ENCODE data around the gene DHRS1. TPM values are rescaled to one million over a fixed set of nuclear protein-coding genes. Genes with fewer than 3 reads are reported as not detected.

DHRS1 gene
- total and polyA plus RNA-seq, 2 experiments from 2014 or later: 15.0 to 15.4 TPM

DNA sequence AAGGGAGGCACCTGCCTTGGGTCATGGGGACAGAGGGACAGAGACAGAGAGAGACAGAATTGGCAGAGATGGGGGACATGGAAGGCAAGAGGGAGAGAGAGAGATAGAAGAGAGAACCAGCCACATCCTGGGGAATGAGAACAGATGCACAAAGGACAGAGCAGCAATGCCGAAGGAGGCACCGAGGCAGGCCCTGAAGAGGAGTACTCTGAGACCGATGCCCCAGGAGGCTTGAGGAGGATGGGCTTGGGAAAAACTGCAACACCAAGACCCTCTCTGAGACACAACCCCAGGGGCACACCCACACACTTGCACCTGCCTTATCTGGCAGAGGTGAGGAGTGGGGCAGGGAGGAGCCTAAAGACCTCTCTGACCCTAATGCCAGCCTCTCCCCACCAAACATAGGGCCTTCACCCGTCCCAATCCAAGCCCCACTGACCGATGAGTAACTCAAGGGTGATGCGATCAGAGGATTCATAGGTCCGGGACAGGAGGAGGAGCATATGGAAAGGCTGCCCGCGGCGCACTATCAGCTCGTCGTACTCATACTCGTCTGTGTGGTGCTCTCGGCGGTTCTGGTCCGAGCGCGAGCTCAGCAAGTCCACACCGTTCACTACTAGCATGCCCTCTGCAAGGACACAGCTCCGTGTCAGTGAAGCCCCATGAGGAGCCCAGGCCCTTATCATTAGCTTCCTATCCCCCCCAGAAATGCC is 38.2 kb downstream of the DHRS1 start:
- no peaks in the 10 kb centered on the region for H4K20me1 ChIP-seq (replicated peaks; ENCODE audit: insufficient read depth)
- ATAC-seq: no peak
- TF ChIP-seq, protein P1, sequence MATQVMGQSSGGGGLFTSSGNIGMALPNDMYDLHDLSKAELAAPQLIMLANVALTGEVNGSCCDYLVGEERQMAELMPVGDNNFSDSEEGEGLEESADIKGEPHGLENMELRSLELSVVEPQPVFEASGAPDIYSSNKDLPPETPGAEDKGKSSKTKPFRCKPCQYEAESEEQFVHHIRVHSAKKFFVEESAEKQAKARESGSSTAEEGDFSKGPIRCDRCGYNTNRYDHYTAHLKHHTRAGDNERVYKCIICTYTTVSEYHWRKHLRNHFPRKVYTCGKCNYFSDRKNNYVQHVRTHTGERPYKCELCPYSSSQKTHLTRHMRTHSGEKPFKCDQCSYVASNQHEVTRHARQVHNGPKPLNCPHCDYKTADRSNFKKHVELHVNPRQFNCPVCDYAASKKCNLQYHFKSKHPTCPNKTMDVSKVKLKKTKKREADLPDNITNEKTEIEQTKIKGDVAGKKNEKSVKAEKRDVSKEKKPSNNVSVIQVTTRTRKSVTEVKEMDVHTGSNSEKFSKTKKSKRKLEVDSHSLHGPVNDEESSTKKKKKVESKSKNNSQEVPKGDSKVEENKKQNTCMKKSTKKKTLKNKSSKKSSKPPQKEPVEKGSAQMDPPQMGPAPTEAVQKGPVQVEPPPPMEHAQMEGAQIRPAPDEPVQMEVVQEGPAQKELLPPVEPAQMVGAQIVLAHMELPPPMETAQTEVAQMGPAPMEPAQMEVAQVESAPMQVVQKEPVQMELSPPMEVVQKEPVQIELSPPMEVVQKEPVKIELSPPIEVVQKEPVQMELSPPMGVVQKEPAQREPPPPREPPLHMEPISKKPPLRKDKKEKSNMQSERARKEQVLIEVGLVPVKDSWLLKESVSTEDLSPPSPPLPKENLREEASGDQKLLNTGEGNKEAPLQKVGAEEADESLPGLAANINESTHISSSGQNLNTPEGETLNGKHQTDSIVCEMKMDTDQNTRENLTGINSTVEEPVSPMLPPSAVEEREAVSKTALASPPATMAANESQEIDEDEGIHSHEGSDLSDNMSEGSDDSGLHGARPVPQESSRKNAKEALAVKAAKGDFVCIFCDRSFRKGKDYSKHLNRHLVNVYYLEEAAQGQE (IDR thresholded peaks at IDR 0.05; ENCODE audit: unreplicated experiment): no peak
- TF ChIP-seq ZNF114 (CRISPR knock-in tag; IDR thresholded peaks at IDR 0.05): no peak
- TF ChIP-seq CREB1 (CRISPR knock-in tag; IDR thresholded peaks at IDR 0.05; ENCODE audit: low read depth): no peak
- TF ChIP-seq POLR2AphosphoS5 (IDR thresholded peaks at IDR 0.05; ENCODE audit: low read depth): no peak
- Mint-ChIP-seq H3K4me3 (no peak overlapping the region), H3K9me3 (no peaks in the 10 kb centered on the region), H3K36me3 (ENCODE audit: low read depth) (no peaks in the 10 kb centered on the region), H3K27ac (no peak overlapping the region), H3K4me1 (peaks cover 7% of the 10 kb centered on the region; the same call in 2 of the 3 replicates), H3K27me3 (ENCODE audit: insufficient read depth, low read depth, poor library complexity) (peaks cover 15% of the 10 kb centered on the region)
- no peak overlapping the region for H3K4me3 ChIP-seq
- no peak overlapping the region for H3K27ac ChIP-seq (ENCODE audit: low read depth)
- no peaks in the 10 kb centered on the region for H3K9me2 ChIP-seq (ENCODE audit: insufficient read depth)
- no peaks in the 10 kb centered on the region for H3F3A ChIP-seq (replicated peaks; ENCODE audit: low read depth)
- no peak overlapping the region for H2AFZ ChIP-seq
- no peak for DNase-seq (ENCODE audit: low spot score)
- H3K36me3 ChIP-seq (ENCODE audit: insufficient read depth): no peaks in the 10 kb centered on the region
- H3K79me2 ChIP-seq (replicated peaks; ENCODE audit: insufficient read depth): no peaks in the 10 kb centered on the region
- no peaks in the 10 kb centered on the region for H3K4me1 ChIP-seq (ENCODE audit: insufficient read depth)
- no peak overlapping the region for H3K4me2 ChIP-seq
- H3K27me3 ChIP-seq (ENCODE audit: insufficient read depth): no peaks in the 10 kb centered on the region

DNA sequence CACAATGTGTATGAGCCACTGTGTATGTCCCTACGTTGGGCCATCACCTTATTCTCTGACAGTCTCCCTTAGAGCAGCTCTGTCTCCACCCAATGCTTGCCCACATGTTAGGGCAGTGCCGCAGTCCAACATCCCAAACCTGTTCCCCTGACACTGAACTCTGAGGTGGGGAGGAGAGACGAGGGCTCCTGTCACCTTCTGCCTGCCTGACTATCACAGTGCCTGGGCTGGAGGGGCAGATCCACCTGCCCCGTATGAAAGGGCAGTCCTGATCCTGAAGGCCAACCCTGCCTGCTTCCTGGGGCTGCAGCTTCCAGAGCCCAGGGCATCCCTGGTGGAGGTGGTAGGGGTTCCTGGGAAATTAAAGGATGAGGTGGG is 38.8 kb downstream of the DHRS1 start:
- ATAC-seq: no peak
- Histone ChIP-seq H3K27me3 (ENCODE audit: insufficient read depth) (no peaks in the 10 kb centered on the region), H4K20me1 (replicated peaks; ENCODE audit: insufficient read depth) (no peaks in the 10 kb centered on the region), H3K4me1 (ENCODE audit: insufficient read depth) (no peaks in the 10 kb centered on the region), H3K27ac (ENCODE audit: low read depth) (no peak overlapping the region), H3K4me3 (no peak overlapping the region), H2AFZ (no peak overlapping the region), H3K79me2 (replicated peaks; ENCODE audit: insufficient read depth) (no peaks in the 10 kb centered on the region), H3K9me2 (ENCODE audit: insufficient read depth) (no peaks in the 10 kb centered on the region), H3K36me3 (ENCODE audit: insufficient read depth) (no peaks in the 10 kb centered on the region), H3F3A (replicated peaks; ENCODE audit: low read depth) (no peaks in the 10 kb centered on the region), H3K4me2 (no peak overlapping the region)
- Mint-ChIP-seq H3K36me3 (ENCODE audit: low read depth) (no peaks in the 10 kb centered on the region), H3K27me3 (ENCODE audit: insufficient read depth, low read depth, poor library complexity) (peaks cover 13% of the 10 kb centered on the region), H3K4me3 (no peak overlapping the region), H3K27ac (no peak overlapping the region), H3K4me1 (peaks cover 7% of the 10 kb centered on the region; the same call in 2 of the 3 replicates), H3K9me3 (no peaks in the 10 kb centered on the region)
- no peak for DNase-seq (ENCODE audit: low spot score)
- TF ChIP-seq, protein P2, sequence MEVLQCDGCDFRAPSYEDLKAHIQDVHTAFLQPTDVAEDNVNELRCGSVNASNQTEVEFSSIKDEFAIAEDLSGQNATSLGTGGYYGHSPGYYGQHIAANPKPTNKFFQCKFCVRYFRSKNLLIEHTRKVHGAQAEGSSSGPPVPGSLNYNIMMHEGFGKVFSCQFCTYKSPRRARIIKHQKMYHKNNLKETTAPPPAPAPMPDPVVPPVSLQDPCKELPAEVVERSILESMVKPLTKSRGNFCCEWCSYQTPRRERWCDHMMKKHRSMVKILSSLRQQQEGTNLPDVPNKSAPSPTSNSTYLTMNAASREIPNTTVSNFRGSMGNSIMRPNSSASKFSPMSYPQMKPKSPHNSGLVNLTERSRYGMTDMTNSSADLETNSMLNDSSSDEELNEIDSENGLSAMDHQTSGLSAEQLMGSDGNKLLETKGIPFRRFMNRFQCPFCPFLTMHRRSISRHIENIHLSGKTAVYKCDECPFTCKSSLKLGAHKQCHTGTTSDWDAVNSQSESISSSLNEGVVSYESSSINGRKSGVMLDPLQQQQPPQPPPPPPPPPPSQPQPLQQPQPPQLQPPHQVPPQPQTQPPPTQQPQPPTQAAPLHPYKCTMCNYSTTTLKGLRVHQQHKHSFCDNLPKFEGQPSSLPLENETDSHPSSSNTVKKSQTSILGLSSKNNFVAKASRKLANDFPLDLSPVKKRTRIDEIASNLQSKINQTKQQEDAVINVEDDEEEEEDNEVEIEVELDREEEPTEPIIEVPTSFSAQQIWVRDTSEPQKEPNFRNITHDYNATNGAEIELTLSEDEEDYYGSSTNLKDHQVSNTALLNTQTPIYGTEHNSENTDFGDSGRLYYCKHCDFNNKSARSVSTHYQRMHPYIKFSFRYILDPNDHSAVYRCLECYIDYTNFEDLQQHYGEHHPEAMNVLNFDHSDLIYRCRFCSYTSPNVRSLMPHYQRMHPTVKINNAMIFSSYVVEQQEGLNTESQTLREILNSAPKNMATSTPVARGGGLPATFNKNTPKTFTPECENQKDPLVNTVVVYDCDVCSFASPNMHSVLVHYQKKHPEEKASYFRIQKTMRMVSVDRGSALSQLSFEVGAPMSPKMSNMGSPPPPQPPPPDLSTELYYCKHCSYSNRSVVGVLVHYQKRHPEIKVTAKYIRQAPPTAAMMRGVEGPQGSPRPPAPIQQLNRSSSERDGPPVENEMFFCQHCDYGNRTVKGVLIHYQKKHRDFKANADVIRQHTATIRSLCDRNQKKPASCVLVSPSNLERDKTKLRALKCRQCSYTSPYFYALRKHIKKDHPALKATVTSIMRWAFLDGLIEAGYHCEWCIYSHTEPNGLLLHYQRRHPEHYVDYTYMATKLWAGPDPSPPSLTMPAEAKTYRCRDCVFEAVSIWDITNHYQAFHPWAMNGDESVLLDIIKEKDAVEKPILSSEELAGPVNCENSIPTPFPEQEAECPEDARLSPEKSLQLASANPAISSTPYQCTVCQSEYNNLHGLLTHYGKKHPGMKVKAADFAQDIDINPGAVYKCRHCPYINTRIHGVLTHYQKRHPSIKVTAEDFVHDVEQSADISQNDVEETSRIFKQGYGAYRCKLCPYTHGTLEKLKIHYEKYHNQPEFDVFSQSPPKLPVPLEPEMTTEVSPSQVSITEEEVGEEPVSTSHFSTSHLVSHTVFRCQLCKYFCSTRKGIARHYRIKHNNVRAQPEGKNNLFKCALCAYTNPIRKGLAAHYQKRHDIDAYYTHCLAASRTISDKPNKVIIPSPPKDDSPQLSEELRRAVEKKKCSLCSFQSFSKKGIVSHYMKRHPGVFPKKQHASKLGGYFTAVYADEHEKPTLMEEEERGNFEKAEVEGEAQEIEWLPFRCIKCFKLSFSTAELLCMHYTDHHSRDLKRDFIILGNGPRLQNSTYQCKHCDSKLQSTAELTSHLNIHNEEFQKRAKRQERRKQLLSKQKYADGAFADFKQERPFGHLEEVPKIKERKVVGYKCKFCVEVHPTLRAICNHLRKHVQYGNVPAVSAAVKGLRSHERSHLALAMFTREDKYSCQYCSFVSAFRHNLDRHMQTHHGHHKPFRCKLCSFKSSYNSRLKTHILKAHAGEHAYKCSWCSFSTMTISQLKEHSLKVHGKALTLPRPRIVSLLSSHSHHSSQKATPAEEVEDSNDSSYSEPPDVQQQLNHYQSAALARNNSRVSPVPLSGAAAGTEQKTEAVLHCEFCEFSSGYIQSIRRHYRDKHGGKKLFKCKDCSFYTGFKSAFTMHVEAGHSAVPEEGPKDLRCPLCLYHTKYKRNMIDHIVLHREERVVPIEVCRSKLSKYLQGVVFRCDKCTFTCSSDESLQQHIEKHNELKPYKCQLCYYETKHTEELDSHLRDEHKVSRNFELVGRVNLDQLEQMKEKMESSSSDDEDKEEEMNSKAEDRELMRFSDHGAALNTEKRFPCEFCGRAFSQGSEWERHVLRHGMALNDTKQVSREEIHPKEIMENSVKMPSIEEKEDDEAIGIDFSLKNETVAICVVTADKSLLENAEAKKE (CRISPR knock-in tag; IDR thresholded peaks at IDR 0.05): no peak
- TF ChIP-seq ZNF114 (CRISPR knock-in tag; IDR thresholded peaks at IDR 0.05): no peak
- no peak for TF ChIP-seq STAT1 (IDR thresholded peaks at IDR 0.05; ENCODE audit: unreplicated experiment)
- TF ChIP-seq, protein P3, sequence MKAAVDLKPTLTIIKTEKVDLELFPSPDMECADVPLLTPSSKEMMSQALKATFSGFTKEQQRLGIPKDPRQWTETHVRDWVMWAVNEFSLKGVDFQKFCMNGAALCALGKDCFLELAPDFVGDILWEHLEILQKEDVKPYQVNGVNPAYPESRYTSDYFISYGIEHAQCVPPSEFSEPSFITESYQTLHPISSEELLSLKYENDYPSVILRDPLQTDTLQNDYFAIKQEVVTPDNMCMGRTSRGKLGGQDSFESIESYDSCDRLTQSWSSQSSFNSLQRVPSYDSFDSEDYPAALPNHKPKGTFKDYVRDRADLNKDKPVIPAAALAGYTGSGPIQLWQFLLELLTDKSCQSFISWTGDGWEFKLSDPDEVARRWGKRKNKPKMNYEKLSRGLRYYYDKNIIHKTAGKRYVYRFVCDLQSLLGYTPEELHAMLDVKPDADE (IDR thresholded peaks at IDR 0.05): no peak
- no peak for TF ChIP-seq EZH2phosphoT487 (IDR thresholded peaks at IDR 0.05; ENCODE audit: unreplicated experiment)

Data from GM23338 (cell line).